HG02943 (cell line): ENCODE measurements around the gene PLEKHH3.

Experiments
- ATAC-seq: cut with Tn5 transposase; IDR thresholded peaks from one replicate; pipeline ENCODE4 v1.9.1; 2021; ENCODE audit warnings: mild to moderate bottlenecking, low read depth, moderate library complexity; ENCODE audit not compliant: unreplicated experiment

The PLEKHH3 gene

GRCh38 chr17:42687707-42688320 lies 11.0 kb upstream of the PLEKHH3 start:
- ATAC-seq: no peak

- ATAC-seq: no peak
Measured at GRCh38 chr17:42686520-42687128, 9.8 kb upstream of the PLEKHH3 start.

GRCh38 chr17:42685831-42686230 lies 9.0 kb upstream of the PLEKHH3 start:
- ATAC-seq: no peak

GRCh38 chr17:42684929-42685556 lies 8.2 kb upstream of the PLEKHH3 start:
- ATAC-seq: no peak

- no peak for ATAC-seq
Measured at GRCh38 chr17:42683407-42684034, 6.7 kb upstream of the PLEKHH3 start.

- no peak for ATAC-seq
Measured at GRCh38 chr17:42682722-42683403, 6.1 kb upstream of the PLEKHH3 start.

- no peak for ATAC-seq
Measured at GRCh38 chr17:42681976-42682721, 5.4 kb upstream of the PLEKHH3 start, which contains the start of gene CNTNAP1. TSS of gene CNTNAP1 (plus strand) at chr17:42682531. CDS start at chr17:42682830, 299 bp downstream.

GRCh38 chr17:42680331-42680808 lies 3.6 kb upstream of the PLEKHH3 start:
- ATAC-seq: no peak

GRCh38 chr17:42679492-42680330 lies 2.9 kb upstream of the PLEKHH3 start:
- no peak for ATAC-seq

- no peak for ATAC-seq
Measured at GRCh38 chr17:42678951-42679491, 2.2 kb upstream of the PLEKHH3 start.

GRCh38 chr17:42677921-42678781 lies 1.4 kb upstream of the PLEKHH3 start:
- peak; percentile 26 for ATAC-seq

GRCh38 chr17:42677012-42677857 lies 441 bp upstream of the PLEKHH3 start:
- ATAC-seq: peak; percentile 58

- ATAC-seq: no peak
Measured at GRCh38 chr17:42675965-42676423, 800 bp downstream of the PLEKHH3 start.

GRCh38 chr17:42675348-42675964 lies 1.3 kb downstream of the PLEKHH3 start:
- ATAC-seq: no peak

- no peak for ATAC-seq
Measured at GRCh38 chr17:42674755-42675347, 1.9 kb downstream of the PLEKHH3 start.
